Activated CD8-positive, alpha-beta T cell treated with anti-CD3 and anti-CD28 coated beads, Interleukin-2, amount 10 ng/mL, durations not matched to agents 7 days and 5 days (primary cell): ENCODE measurements around the gene ZNF729. TPM values are rescaled to one million over a fixed set of nuclear protein-coding genes. Genes with fewer than 3 reads are reported as not detected.
"Not testable (repeated sequence)": the region's sequence is repeated elsewhere in the genome, so short reads cannot be mapped to it uniquely, and the experiment has no call there.

Experiments used
- ATAC-seq: fragments of 150-1000 bp; cut with Tn5 transposase; one replicate; pipeline ENCODE4 v1.10.0; 2021; ENCODE audit warnings: moderate library complexity
- CTCF ChIA-PET: fragments of 350-600 bp; sonication (Branson Sonifier 250); formaldehyde crosslinking; loops from one replicate; lab custom pipeline; 2021; ENCODE audit warnings: antibody characterized with exemption; lab: Charles Lee
- POLR2A ChIA-PET: fragments of 350-600 bp; sonication (Branson Sonifier 250); formaldehyde crosslinking; loops from one replicate; lab custom pipeline; 2021; ENCODE audit warnings: antibody characterized with exemption; lab: Charles Lee
- DNase-seq: peaks from one replicate; pipeline ENCODE4 v3.0.0-alpha.2; 2020
- H3K27ac Mint-ChIP-seq: one replicate; pipeline ENCODE4 v1.8.0; 2021; ENCODE audit warnings: mild to moderate bottlenecking, mixed read lengths
- H3K27me3 Mint-ChIP-seq: one replicate; pipeline ENCODE4 v1.8.0; 2021; ENCODE audit warnings: low read depth, mixed read lengths
- H3K36me3 Mint-ChIP-seq: one replicate; pipeline ENCODE4 v1.8.0; 2021; ENCODE audit warnings: low read depth, mixed read lengths
- H3K4me1 Mint-ChIP-seq: one replicate; pipeline ENCODE4 v1.8.0; 2021; ENCODE audit warnings: low read depth, mixed read lengths
- H3K4me3 Mint-ChIP-seq: one replicate; pipeline ENCODE4 v1.8.0; 2021; ENCODE audit warnings: mild to moderate bottlenecking, mixed read lengths
- H3K9me3 Mint-ChIP-seq: one replicate; pipeline ENCODE4 v1.8.0; 2022; ENCODE audit warnings: mixed read lengths; ENCODE audit not compliant: insufficient read depth
- total RNA-seq, 2 experiments: library from RNA; stranded (reverse); gene quantifications; one replicate each; pipeline ENCODE4 v1.2.3, GENCODE V29; 2021

The ZNF729 gene
- not detected for total RNA-seq

GRCh38 chr19:22286151-22286810 is at the start of gene ZNF729:
ZNF729 (plus strand) TSS chr19:22286441; CDS start chr19:22286526, 85 bp downstream.
- no peak for ATAC-seq
- CTCF ChIA-PET = no interaction called here

GRCh38 chr19:22256856-22257255 is 29.4 kb upstream of the ZNF729 start:
- Mint-ChIP-seq H3K27me3 (no peaks in the 10 kb centered on the region), H3K36me3 (no peaks in the 10 kb centered on the region), H3K4me3 (no peak overlapping the region), H3K9me3 (peaks cover 22% of the 10 kb centered on the region), H3K4me1 (no peaks in the 10 kb centered on the region), H3K27ac (no peak overlapping the region)
- ATAC-seq = no peak
- DNase-seq = no peak
- ChIA-PET CTCF (no interaction called here), POLR2A (no interaction called here)

More at GRCh38 chr19:22286151-22286810, at the start of gene ZNF729:
- H3K27ac Mint-ChIP-seq = no peak within 1 kb of the TSS
- H3K27me3 Mint-ChIP-seq = no peaks in the 10 kb centered on the region
- POLR2A ChIA-PET = no interaction called here
- DNase-seq = no peak
- no peaks in the 10 kb centered on the region for H3K4me1 Mint-ChIP-seq
- H3K36me3 Mint-ChIP-seq = no peaks in the 10 kb centered on the region
- peaks cover 32% of the 10 kb centered on the region for H3K9me3 Mint-ChIP-seq
- no peak within 1 kb of the TSS for H3K4me3 Mint-ChIP-seq

GRCh38 chr19:22257381-22257780 is 28.9 kb upstream of the ZNF729 start:
- no peak for ATAC-seq
- POLR2A ChIA-PET = no interaction called here
- H3K4me3 Mint-ChIP-seq = no peak overlapping the region

DNA sequence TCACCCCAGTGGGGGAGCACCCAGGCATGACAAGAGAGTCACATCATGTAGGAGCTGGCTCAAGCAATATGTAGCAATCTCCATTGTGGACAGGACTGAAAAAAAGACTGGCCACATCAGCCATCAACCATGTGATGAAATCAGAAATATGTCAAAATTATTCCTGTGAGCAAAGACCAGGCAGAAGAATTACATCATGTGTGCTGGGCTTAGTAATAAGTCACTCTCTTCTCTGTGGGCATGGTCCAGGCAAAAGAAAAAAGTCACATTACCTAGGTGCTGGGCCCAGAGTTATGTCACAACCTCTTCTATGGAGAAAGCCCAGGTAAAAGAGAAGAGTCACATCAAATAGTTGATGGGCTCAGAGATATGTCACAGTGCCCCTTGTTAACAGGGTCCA is 28.3 kb upstream of the ZNF729 start:
- Mint-ChIP-seq H3K4me1 (no peaks in the 10 kb centered on the region), H3K27me3 (no peaks in the 10 kb centered on the region), H3K9me3 (peaks cover 22% of the 10 kb centered on the region), H3K27ac (no peak overlapping the region), H3K36me3 (no peaks in the 10 kb centered on the region), H3K4me3 (no peak overlapping the region)
- ATAC-seq = no peak
- ChIA-PET POLR2A (no interaction called here), CTCF (no interaction called here)
- no peak for DNase-seq

More at GRCh38 chr19:22257381-22257780, 28.9 kb upstream of the ZNF729 start:
- Mint-ChIP-seq H3K9me3 (peaks cover 22% of the 10 kb centered on the region), H3K36me3 (no peaks in the 10 kb centered on the region), H3K4me1 (no peaks in the 10 kb centered on the region), H3K27ac (no peak overlapping the region), H3K27me3 (no peaks in the 10 kb centered on the region)
- no peak for DNase-seq
- CTCF ChIA-PET = no interaction called here

- H3K27me3 Mint-ChIP-seq = no peaks in the 10 kb centered on the region
- ATAC-seq = no peak
- no peaks in the 10 kb centered on the region for H3K36me3 Mint-ChIP-seq
- DNase-seq = no peak
- no peak overlapping the region for H3K4me3 Mint-ChIP-seq
- H3K27ac Mint-ChIP-seq = no peak overlapping the region
- H3K9me3 Mint-ChIP-seq = peaks cover 30% of the 10 kb centered on the region
- ChIA-PET POLR2A (no interaction called here), CTCF (no interaction called here)
- H3K4me1 Mint-ChIP-seq = no peaks in the 10 kb centered on the region
Measured at GRCh38 chr19:22260499-22260898, 25.7 kb upstream of the ZNF729 start.

GRCh38 chr19:22261596-22261995 is 24.6 kb upstream of the ZNF729 start:
- ChIA-PET CTCF (no interaction called here), POLR2A (no interaction called here)
- no peaks in the 10 kb centered on the region for H3K36me3 Mint-ChIP-seq
- peaks cover 23% of the 10 kb centered on the region for H3K9me3 Mint-ChIP-seq
- H3K4me1 Mint-ChIP-seq = no peaks in the 10 kb centered on the region
- H3K27ac Mint-ChIP-seq = no peak overlapping the region
- H3K4me3 Mint-ChIP-seq = no peak overlapping the region
- no peaks in the 10 kb centered on the region for H3K27me3 Mint-ChIP-seq
- ATAC-seq = no peak
- DNase-seq = no peak

- POLR2A ChIA-PET = no interaction called here
- ATAC-seq (no peak), DNase-seq (no peak)
- H3K9me3 Mint-ChIP-seq = peaks cover 30% of the 10 kb centered on the region
- H3K4me3 Mint-ChIP-seq = no peak overlapping the region
- H3K27me3 Mint-ChIP-seq = no peaks in the 10 kb centered on the region
- H3K36me3 Mint-ChIP-seq = no peaks in the 10 kb centered on the region
- CTCF ChIA-PET = no interaction called here
- H3K4me1 Mint-ChIP-seq = no peaks in the 10 kb centered on the region
- H3K27ac Mint-ChIP-seq = no peak overlapping the region
Measured at GRCh38 chr19:22263121-22263520, 23.1 kb upstream of the ZNF729 start.

GRCh38 chr19:22321554-22321953 is 35.3 kb downstream of the ZNF729 start:
- H3K27ac Mint-ChIP-seq, POLR2A ChIA-PET, DNase-seq, H3K27me3 Mint-ChIP-seq, ATAC-seq, H3K36me3 Mint-ChIP-seq, H3K4me3 Mint-ChIP-seq, CTCF ChIA-PET, H3K4me1 Mint-ChIP-seq: not testable (repeated sequence)
- H3K9me3 Mint-ChIP-seq = peaks cover 27% of the 10 kb centered on the region

DNA sequence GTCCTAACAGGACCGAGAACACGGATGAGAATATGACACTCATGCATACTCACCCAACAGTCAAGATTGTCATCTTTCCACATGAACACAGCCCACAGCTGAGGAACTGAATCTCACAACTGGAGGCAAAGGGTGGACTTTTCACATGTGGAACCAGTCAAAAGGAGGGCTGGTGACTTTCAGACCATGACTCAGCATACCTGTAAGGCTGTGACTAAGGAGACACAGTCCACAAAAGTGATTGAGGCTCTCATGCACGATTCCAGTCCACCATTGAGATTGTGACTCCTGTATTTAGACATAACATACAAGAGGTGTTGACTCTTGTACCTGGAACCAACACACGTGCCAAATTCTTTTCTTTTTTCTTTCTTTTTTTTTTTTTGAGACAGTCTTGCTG is 40.0 kb downstream of the ZNF729 start:
- Mint-ChIP-seq H3K9me3 (peaks cover 49% of the 10 kb centered on the region), H3K36me3 (peaks cover 4% of the 10 kb centered on the region), H3K4me3 (no peak overlapping the region), H3K27ac (no peak overlapping the region), H3K27me3 (no peaks in the 10 kb centered on the region), H3K4me1 (no peaks in the 10 kb centered on the region)
- no peak for DNase-seq
- CTCF ChIA-PET = no interaction called here
- POLR2A ChIA-PET = no interaction called here
- ATAC-seq = no peak

- Mint-ChIP-seq H3K4me3 (no peak overlapping the region), H3K27me3 (no peaks in the 10 kb centered on the region), H3K4me1 (no peaks in the 10 kb centered on the region), H3K36me3 (peaks cover 4% of the 10 kb centered on the region), H3K9me3 (peaks cover 54% of the 10 kb centered on the region), H3K27ac (no peak overlapping the region)
- DNase-seq (no peak), ATAC-seq (no peak)
- POLR2A ChIA-PET = no interaction called here
- CTCF ChIA-PET = no interaction called here
Measured at GRCh38 chr19:22327321-22327720, 41.1 kb downstream of the ZNF729 start.

DNA sequence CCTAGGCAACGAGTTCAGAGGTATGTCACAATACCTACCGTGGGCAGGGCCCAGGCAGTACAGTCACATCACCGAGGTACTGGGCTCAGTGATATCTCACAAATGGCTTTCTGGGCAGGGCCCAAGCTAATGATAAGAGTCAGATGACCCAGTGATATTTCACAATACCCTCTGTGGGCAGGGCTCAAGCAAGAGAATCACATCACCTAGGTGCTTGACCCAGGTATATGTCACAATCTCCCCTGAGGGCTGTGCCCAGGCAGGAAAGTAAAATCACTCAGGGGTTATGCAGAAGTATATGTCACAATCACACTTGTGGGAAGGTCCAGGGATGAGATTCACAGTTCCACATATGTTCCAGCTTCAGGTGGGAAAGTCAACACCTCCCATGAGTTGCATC is 45.3 kb downstream of the ZNF729 start:
- peaks cover 42% of the 10 kb centered on the region for H3K9me3 Mint-ChIP-seq
- H3K27ac Mint-ChIP-seq = no peak overlapping the region
- ChIA-PET POLR2A (no interaction called here), CTCF (no interaction called here)
- no peak for ATAC-seq
- H3K4me1 Mint-ChIP-seq = no peaks in the 10 kb centered on the region
- H3K36me3 Mint-ChIP-seq = peaks cover 4% of the 10 kb centered on the region
- no peak for DNase-seq
- H3K4me3 Mint-ChIP-seq = no peak overlapping the region
- no peaks in the 10 kb centered on the region for H3K27me3 Mint-ChIP-seq

DNA sequence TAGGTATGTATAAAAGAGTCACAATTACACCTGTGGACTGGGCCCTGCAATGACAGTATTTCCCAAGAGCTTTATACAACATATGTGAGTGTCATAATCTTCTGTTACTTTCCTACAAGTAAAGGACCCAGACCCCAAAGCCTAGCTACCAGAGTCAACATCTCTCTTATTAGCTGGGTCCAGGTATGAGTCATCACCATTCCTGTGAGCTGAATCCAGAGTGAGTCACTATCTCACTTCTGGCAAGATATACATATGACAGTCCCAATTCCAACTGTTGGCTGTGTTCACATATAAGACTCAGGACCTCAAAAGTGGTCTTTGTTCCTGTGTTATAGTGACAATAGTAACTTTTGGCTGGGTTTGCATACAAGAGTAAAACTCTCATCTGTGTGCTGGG is 46.7 kb downstream of the ZNF729 start:
- H3K4me1 Mint-ChIP-seq = no peaks in the 10 kb centered on the region
- ChIA-PET CTCF (no interaction called here), POLR2A (no interaction called here)
- H3K9me3 Mint-ChIP-seq = peaks cover 43% of the 10 kb centered on the region
- H3K4me3 Mint-ChIP-seq = no peak overlapping the region
- no peaks in the 10 kb centered on the region for H3K36me3 Mint-ChIP-seq
- DNase-seq (no peak), ATAC-seq (no peak)
- no peaks in the 10 kb centered on the region for H3K27me3 Mint-ChIP-seq
- no peak overlapping the region for H3K27ac Mint-ChIP-seq

DNA sequence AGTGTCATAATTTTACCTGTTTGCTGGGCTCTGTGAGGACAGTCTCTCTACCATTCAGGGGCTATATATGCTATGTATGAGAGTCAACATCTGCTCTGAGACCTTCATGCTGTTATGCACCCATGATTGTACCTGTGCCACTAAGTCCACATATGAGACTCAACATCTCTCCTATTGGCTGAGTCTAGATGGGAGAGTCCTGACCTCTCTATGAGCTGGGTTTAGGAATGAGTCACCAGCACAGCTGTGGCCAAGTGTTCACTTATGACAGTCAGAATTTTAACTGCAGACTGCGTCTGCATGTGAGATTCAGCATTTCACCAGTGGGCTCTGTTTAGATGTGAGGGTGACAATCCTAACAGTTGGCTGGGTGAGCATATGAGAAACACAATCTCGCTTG is 49.5 kb downstream of the ZNF729 start:
- Mint-ChIP-seq H3K4me1 (no peaks in the 10 kb centered on the region), H3K4me3 (no peak overlapping the region), H3K36me3 (no peaks in the 10 kb centered on the region), H3K27ac (no peak overlapping the region), H3K9me3 (peaks cover 32% of the 10 kb centered on the region), H3K27me3 (no peaks in the 10 kb centered on the region)
- ATAC-seq (no peak), DNase-seq (no peak)
- CTCF ChIA-PET = no interaction called here
- POLR2A ChIA-PET = no interaction called here
